Measurements from ENCODE around the gene GMDS. TPM values are rescaled to one million over a fixed set of nuclear protein-coding genes. Genes with fewer than 3 reads are reported as not detected.

GMDS gene
- polyA plus RNA-seq, 1 donor (not counting 4 experiments of a cell fraction or from before 2014, with no cell fraction given) = 22.1 TPM

DNA sequence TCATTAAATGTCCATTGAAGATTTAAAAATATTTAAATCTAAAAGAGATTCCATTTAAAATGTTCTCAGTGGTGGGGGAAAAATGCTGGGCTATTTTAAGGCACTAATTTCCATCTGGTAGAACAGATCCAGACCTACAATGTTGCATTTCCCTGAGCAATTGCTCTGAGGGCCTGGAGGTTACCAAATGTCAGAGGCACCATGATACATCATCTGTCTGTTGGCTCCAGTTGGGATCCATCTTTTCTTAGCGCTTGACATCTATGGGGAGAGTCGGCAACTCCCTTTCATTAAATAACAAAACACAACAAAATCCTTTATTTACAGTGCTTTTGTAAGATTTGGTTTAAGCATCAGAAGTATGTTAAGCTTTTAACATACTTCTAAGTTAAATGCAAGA lies 411.2 kb downstream of the GMDS start:
- TF ChIP-seq CTCF (optimal IDR thresholded peaks at IDR 0.05 in 1 of 3, IDR thresholded peaks at IDR 0.05 in 1 of 3, conservative IDR thresholded peaks at IDR 0.05 in 1 of 3; ENCODE audit: extremely low read depth in 1 of 3, insufficient read depth in 2 of 3, low read length in 3 of 3) = no peak
- no peak for TF ChIP-seq EZH2 (IDR thresholded peaks at IDR 0.05; ENCODE audit: low read length)
- Histone ChIP-seq H3K4me2 (ENCODE audit: control insufficient read depth, extremely low read depth, insufficient read depth, low read depth, low read length) (no peak overlapping the region), H3K27ac (ENCODE audit: control insufficient read depth, insufficient read depth, low read length) (no peak overlapping the region), H3K79me2 (ENCODE audit: control insufficient read depth, insufficient read depth, low read length) (no peaks in the 10 kb centered on the region), H3K9ac (ENCODE audit: control insufficient read depth, extremely low read depth, insufficient read depth, low read length) (no peak overlapping the region), H4K20me1 (ENCODE audit: control insufficient read depth, extremely low read depth, insufficient read depth, low read length) (no peaks in the 10 kb centered on the region), H3K9me3 (ENCODE audit: control insufficient read depth, low read depth, low read length) (no peaks in the 10 kb centered on the region), H3K9me1 (ENCODE audit: control insufficient read depth, extremely low read depth, insufficient read depth, low read length) (no peaks in the 10 kb centered on the region), H3K4me1 (ENCODE audit: control insufficient read depth, extremely low read depth, insufficient read depth, low read length) (peaks cover 17% of the 10 kb centered on the region), H2AFZ (ENCODE audit: control insufficient read depth, low read length) (no peak overlapping the region), H3K36me3 (ENCODE audit: control insufficient read depth in 2 of 2, extremely low read depth in 1 of 2, insufficient read depth in 2 of 2, low read length in 2 of 2) (no peaks in the 10 kb centered on the region), H3K4me3 (ENCODE audit: control insufficient read depth in 2 of 3, extremely low read depth in 1 of 3, insufficient read depth in 2 of 3, low read depth in 1 of 3, low read length in 3 of 3) (no peak overlapping the region), H3K27me3 (ENCODE audit: control insufficient read depth, extremely low read depth, insufficient read depth, low read length) (no peaks in the 10 kb centered on the region)
- dilution Hi-C loops (cut with MboI; ENCODE audit: extremely low pct_ligation_motif_present, low sequenced_read_pairs) = no loop called here
- no peak for FAIRE-seq
- DNase-seq (ENCODE audit: low read depth, low spot score) = no peak

GRCh38 chr6:1832844-1833787 lies 412.3 kb downstream of the GMDS start:
- TF ChIP-seq EZH2 (IDR thresholded peaks at IDR 0.05; ENCODE audit: low read length) = no peak
- no peak for TF ChIP-seq CTCF (optimal IDR thresholded peaks at IDR 0.05 in 1 of 3, IDR thresholded peaks at IDR 0.05 in 1 of 3, conservative IDR thresholded peaks at IDR 0.05 in 1 of 3; ENCODE audit: extremely low read depth in 1 of 3, insufficient read depth in 2 of 3, low read length in 3 of 3)
- H3K4me3 ChIP-seq (ENCODE audit: control insufficient read depth in 2 of 3, extremely low read depth in 1 of 3, insufficient read depth in 2 of 3, low read depth in 1 of 3, low read length in 3 of 3) = no peak overlapping the region
- peaks cover 7% of the 10 kb centered on the region for H3K4me1 ChIP-seq (ENCODE audit: control insufficient read depth, extremely low read depth, insufficient read depth, low read length)
- no peaks in the 10 kb centered on the region for H3K79me2 ChIP-seq (ENCODE audit: control insufficient read depth, insufficient read depth, low read length)
- no peaks in the 10 kb centered on the region for H3K27me3 ChIP-seq (ENCODE audit: control insufficient read depth, extremely low read depth, insufficient read depth, low read length)
- DNase-seq (ENCODE audit: low read depth, low spot score) (no peak), FAIRE-seq (no peak)
- H3K4me2 ChIP-seq (ENCODE audit: control insufficient read depth, extremely low read depth, insufficient read depth, low read depth, low read length) = no peak overlapping the region
- no peaks in the 10 kb centered on the region for H3K36me3 ChIP-seq (ENCODE audit: control insufficient read depth in 2 of 2, extremely low read depth in 1 of 2, insufficient read depth in 2 of 2, low read length in 2 of 2)
- dilution Hi-C loops (cut with MboI; ENCODE audit: extremely low pct_ligation_motif_present, low sequenced_read_pairs) = no loop called here
- no peaks in the 10 kb centered on the region for H4K20me1 ChIP-seq (ENCODE audit: control insufficient read depth, extremely low read depth, insufficient read depth, low read length)
- no peaks in the 10 kb centered on the region for H3K9me3 ChIP-seq (ENCODE audit: control insufficient read depth, low read depth, low read length)
- no peak overlapping the region for H3K9ac ChIP-seq (ENCODE audit: control insufficient read depth, extremely low read depth, insufficient read depth, low read length)
- H3K9me1 ChIP-seq (ENCODE audit: control insufficient read depth, extremely low read depth, insufficient read depth, low read length) = no peaks in the 10 kb centered on the region
- H2AFZ ChIP-seq (ENCODE audit: control insufficient read depth, low read length) = no peak overlapping the region
- H3K27ac ChIP-seq (ENCODE audit: control insufficient read depth, insufficient read depth, low read length) = no peak overlapping the region

Measured in keratinocyte (primary cell).